Suppressor macrophage (primary cell): ENCODE results near the gene RIBC2.

Experiments
- DNase-seq, 4 experiments: peaks; one replicate each; pipeline ENCODE4 v3.0.0-alpha.2; 2020 to 2022

RIBC2 gene

DNA sequence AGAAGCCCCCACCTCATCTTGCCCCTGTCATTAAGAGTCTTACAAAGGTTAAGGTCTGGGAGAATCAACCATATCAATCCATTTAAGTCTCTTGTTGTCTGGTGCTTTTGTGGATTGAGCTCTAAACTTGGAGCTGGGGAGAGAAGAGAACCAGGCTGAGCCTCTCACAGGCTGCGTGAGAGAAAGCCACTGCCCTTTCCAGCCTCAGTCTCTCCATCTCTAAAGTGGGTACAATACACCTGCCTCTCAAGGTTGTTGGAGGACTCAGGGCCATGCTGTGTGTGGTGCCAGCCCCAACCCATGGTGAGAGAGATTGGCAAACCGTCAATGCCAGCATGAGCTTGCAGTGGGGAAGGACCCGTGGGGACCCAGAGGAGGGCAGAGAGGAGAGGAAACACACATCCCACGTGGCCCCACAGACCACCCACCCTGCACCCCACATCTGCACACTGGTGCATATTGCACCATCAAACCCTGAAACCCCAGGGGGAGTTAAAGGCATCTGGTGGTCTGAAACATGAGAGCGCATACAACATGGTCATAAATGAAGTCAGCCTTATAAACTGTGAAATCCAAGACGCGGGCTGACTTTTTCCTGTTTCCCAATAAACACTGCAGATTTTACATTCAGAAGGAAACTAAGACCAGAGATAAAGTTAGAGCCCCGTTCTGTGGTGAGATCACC is 61.7 kb downstream of the RIBC2 start:
- no peak for DNase-seq

DNA sequence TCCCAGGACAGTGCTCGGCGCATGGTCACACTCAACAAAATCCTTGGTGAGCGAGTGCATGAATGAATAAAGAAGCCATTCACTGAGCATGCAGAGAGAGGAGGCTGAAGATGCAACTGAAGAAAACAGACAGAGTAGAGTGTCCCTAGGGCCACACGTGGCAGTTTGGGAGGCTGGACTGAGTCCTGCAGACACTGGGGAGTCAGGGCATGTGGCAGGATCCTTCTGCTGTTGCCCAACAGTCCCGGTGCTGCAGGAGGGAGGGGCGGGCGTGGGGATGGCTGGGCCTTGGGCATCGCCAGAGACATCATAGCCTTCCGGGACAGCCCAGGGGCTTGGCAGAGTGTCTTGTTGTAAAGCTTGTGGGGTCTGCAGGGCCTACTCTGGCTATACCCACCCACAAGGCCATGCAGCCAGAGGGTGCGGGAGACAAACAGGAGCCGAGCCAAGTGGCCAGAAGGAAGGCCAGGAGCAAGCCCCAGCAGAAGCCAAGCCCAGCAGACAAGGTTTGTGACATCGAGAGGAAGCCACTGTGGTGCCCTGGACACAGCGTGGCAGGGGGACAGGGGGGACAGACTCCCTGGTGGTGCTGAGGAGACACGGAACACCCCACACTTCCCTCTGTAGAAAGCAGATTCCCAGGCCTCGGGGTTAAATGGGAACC is 62.5 kb downstream of the RIBC2 start:
- no peak for DNase-seq

GRCh38 chr22:45476814-45477213 is 63.3 kb downstream of the RIBC2 start:
- DNase-seq: no peak

GRCh38 chr22:45477366-45478107 is 64.0 kb downstream of the RIBC2 start:
- DNase-seq: no peak

GRCh38 chr22:45478108-45478771 is 64.7 kb downstream of the RIBC2 start:
- no peak for DNase-seq

DNA sequence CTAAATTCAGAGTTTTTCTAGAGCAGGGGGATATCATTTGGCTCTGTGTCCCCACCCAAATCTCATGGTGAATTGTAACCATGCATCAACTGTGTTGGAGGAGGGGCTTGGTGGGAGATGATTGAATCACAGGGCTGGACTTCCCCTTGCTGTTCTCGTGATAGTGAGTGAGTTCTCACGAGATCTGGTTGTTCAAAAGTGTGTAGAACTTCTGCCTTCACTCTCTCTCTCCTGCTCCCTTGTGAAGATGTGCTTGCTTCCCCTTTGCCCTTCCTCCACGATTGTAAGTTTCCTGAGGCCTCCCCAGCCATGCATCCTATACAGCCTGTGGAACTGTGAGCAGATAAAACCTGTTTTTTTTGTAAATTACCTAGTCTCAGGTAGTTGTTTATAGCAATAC is 67.2 kb downstream of the RIBC2 start:
- no peak for DNase-seq

DNA sequence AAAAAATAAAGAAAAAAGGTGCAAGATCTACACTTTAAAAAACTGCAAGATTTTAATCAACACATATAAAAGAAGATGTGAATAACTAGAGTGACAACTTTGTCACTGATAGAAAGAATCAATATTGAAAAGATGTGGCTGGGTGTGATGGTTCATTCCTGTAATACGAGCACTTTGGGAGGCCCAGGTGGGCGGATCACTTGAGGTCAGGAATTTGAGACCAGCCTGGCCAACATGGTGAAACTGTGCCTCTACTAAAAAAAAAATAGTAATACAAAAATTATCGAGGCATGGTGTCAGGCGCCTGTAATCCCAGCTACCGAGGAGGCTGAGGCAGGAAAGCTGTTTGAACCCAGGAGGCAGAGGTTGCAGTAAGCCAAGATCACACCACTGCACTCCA is 68.2 kb downstream of the RIBC2 start:
- DNase-seq: no peak
